ENCODE measurements around the gene DDA1. TPM values are rescaled to one million over a fixed set of nuclear protein-coding genes. Genes with fewer than 3 reads are reported as not detected.

Gene DDA1
- total and polyA plus RNA-seq, 9 of the 15 experiments (the other 6 are each of a cell fraction or from before 2014, with no cell fraction given), result 1.4 to 83.8 (median 33.8) TPM

DNA sequence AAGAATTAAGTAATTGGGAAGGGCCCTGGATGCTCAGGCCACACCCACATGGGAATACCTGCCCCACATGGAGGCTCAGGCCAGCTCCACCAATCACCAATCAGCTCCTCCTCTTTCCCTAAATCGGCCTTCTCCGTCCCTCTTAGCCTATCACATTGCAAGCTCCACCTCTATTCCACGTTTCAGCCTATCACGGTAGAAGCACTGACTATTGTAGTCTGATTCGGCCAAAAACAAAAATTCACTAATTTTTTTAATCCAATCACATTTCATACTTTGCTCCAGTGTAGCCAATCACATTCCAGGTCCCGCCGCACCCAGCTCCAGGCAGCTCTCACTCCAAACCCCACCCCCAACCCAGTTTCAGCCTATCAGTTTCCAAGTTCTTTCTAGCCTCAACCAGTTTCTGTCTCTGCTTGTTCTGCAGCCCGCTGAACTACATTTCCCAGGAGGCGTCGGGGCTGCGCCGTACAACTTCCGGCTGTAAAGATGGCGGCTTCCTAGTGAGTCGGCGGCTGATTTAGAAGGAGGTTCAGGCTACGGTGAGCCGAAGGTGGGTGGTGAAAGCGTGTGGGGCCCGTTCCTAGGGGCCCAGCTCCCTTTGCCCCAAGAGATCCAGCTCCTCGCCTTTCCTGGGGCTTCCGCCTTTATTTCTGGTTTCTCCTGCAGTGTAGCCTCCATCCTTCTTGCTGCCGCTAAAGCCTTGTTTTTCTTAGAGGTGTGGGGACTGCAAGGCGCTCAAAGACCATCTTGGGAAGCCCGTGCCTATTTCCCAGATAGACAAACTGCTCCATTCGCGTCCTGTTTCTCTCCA is 42.2 kb upstream of the DDA1 start, which contains the start of gene BABAM1 (continued):
- no peak for TF ChIP-seq ARID4B (CRISPR knock-in tag; IDR thresholded peaks at IDR 0.05)
- no peak for TF ChIP-seq KLF1 (tag; IDR thresholded peaks at IDR 0.05)
- TF ChIP-seq, protein P1, sequence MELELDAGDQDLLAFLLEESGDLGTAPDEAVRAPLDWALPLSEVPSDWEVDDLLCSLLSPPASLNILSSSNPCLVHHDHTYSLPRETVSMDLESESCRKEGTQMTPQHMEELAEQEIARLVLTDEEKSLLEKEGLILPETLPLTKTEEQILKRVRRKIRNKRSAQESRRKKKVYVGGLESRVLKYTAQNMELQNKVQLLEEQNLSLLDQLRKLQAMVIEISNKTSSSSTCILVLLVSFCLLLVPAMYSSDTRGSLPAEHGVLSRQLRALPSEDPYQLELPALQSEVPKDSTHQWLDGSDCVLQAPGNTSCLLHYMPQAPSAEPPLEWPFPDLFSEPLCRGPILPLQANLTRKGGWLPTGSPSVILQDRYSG (tag; conservative IDR thresholded peaks at IDR 0.05; ENCODE audit: low read depth), result peak; percentile 94
- TF ChIP-seq NFE2L1 (tag; IDR thresholded peaks at IDR 0.05; ENCODE audit: borderline replicate concordance, low read depth), result no peak
- no peak for TF ChIP-seq MGA (IDR thresholded peaks at IDR 0.05)
- TF ChIP-seq ARID3A (IDR thresholded peaks at IDR 0.05; ENCODE audit: borderline replicate concordance, low read depth, low read length), result 0 out of 2 replicates have a peak, but pooled peaks have one; percentile 23

All from K562 (cell line).